NK-92 treated with Interleukin-12 subunit alpha and Interleukin-12 subunit beta, amount 100 ng/mL, for 24 hours (cell line): ENCODE data around the gene OTUD3.

Experiments
- DNase-seq: peaks from one replicate; lab custom pipeline; 2025; lab: John Stamatoyannopoulos, UW

Gene OTUD3

DNA sequence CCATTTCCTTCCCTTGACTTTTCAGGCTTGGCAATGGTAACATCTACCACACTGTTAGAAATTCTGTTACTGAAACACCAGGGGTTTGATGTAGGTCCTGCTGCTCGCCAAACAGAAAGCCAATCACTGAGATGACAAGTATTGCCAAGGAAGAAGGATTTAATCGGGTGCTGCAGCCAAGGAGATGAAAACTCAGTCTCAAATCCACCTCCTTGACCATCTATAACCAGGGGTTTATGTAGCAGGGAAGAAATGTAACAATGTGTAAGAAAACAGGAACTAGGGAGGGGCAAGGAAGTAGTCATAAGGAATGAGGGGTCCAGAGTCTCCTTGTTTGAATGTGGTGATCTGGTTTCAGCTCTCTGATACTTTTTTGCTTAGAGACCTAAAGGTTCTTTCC lies 71.9 kb downstream of the OTUD3 start:
- no peak for DNase-seq

DNA sequence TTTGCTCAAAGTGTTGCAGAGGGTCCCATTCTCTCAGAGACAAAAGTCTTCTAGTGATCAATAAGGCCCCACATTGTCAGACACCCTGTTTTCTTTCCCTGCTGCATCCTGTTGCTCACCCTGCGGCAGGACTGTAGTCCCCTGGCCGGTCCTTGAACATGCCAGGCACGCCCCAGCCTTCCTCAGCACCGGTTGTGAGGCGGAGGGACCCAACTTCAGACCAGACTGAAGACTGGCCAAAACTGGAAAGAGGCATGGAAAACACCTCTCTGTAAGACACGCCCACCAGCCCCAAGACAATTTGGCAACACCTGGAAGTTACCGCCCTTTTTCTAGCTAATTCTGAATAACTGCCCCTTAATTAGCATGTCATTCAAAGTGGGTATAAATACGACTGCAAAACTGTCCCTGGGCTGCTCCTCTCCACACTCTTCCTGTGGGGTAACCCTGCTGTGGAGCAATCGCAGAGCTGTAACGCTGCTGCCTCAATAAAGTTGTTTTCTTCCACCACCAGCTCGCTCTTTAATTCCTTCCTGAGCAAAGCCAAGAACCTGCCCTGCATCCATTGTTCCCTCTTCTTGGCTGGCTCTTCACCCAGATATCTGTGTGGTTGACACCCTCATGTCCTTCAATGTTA lies 73.5 kb downstream of the OTUD3 start:
- DNase-seq, result no peak

- DNase-seq, result no peak
Measured at GRCh38 chr1:19957779-19958178, 75.6 kb downstream of the OTUD3 start.

- DNase-seq, result no peak
Measured at GRCh38 chr1:19960591-19960990, 78.4 kb downstream of the OTUD3 start.
